GM21529 (cell line): ENCODE data around the gene ING1.

Experiments used
- ATAC-seq: cut with Tn5 transposase; IDR thresholded peaks from one replicate; pipeline ENCODE4 v1.9.1; 2021; ENCODE audit not compliant: unreplicated experiment

The ING1 gene

GRCh38 chr13:110769097-110769496, 55.6 kb downstream of the ING1 start:
- no peak for ATAC-seq

- ATAC-seq, result no peak
Measured at GRCh38 chr13:110770678-110771077, 57.2 kb downstream of the ING1 start.

- ATAC-seq, result no peak
Measured at GRCh38 chr13:110771194-110771593, 57.7 kb downstream of the ING1 start.

GRCh38 chr13:110772091-110772984, 58.8 kb downstream of the ING1 start:
- no peak for ATAC-seq
